Activated CD4-positive, alpha-beta T cell treated with anti-CD3 and anti-CD28 coated beads, Interleukin-10, Interleukin-2, amounts not matched to agents 100 ng/mL and 50 ng/mL, durations not matched to agents 16 hours and 8 hours (primary cell): ENCODE data around the gene MAST4.

Experiments
- DNase-seq: peaks from one replicate; pipeline ENCODE4 v3.0.0-alpha.2; 2020

MAST4 gene

DNA sequence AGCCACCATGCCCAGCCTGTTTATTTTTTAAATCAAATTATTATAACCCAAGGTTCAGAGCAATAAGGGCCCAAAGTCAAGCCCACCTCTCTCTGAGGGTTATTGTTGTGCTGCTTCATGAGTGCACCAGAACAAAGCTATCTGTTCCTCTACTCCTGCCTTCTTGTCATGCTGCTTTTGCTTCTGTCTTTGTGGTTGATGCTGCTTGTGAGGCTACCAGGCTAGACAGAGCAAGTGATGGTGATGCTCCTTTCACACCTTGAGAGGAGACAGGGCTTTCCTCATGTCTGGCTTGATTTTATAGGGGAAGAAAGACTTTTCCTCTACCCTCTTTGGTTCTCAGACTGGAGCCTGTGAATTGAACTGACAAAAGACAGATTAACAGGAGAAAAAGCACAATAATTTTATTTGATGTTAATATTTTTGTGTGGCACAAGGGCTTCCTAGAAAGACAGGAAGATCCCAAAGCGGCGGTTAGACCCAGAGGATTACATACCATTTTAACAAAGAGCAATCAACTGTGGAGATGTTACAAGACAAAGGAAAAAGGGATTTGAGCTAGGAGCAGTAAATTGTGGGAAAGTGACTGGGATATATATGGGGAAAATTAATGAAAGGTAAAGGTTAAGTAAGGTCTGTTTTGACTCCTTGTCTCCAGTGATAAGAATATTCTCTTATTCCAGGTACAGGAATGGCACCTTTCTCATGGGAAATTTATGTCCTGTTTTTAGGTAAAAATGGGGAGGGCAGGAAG, 604.8 kb downstream of the MAST4 start:
- DNase-seq: no peak

DNA sequence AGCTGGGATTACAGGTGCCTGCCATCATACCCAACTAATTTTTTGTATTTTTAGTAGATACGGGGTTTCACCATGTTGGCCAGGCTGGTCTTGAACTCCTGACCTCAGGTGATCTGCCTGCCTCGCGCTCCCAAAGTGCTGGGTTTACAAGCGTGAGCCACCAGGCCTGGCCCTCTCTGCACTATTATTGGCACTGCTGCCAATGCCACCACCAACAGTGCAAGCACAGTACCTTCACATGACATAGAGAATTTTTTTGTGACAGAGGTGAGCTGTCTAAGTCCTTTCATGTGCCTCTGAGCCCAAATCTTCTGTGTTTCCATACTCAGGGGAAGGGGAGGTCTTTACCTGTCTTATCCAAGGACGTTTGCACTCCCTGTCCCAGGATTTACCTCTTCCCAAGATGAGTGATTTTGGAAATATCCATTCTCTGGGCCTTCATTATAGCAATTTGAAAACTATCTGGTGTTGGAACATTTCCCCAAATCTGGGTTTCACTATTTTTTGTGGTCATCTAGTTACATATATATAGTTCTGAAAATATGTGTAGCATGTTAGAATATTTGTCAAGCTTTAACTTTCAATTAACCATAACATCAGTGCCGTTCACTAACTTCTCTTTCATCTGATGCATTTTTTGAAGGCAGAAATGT, 605.8 kb downstream of the MAST4 start:
- no peak for DNase-seq

DNA sequence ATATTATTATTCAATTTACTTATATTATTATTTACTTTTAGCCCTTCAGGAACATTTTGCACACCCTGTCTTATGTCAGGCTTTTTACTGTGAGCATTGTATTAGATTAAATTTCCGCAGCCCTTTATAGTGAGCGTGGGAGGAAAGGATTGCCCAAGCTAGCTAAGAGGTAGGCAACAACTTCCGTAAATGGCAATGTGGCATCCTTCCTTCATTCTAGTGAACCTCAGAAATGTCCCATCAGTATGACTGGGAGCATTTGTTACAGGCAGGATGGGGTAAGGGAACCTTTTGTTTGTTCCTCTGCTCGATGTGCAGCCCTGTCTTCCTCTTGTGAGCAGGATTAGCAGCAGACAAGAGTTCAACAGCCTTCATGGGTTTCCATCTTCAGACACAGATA, 606.6 kb downstream of the MAST4 start:
- no peak for DNase-seq

DNA sequence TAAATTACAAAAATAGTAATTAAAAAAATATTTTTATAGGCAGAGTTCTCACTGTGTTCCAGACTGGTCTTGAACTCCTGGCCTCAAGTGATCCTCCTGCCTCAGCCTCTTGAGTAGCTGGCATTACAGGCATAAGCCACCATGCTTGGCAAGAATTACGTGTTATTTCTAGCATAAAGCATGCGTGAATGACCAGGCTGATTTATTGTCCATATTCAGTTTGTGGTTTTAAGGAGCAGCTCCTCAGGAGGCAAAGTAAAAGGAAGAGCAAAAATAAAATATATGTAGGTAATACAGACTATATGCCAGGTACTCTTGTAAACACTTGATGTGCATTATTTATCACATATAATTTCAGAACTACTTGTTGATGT, 607.5 kb downstream of the MAST4 start:
- DNase-seq: no peak

DNA sequence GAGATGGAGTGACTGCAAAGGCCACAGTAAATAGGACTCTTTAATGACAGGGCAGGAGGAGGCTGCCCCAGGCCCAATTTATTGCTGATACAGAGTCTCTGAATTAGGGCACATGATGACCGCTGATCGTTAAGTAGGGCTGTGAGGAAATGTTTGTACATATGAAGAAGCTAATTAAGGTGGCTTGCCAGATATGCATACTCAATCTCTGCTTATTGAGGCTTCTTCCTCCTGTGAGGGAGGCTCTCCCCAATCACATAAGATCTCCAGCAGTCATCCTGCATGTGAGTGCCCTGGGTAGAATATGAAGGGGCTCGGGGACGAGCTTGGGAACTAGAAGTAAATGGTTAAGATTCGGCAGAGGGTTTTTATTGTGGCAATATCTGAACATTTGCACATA, 608.6 kb downstream of the MAST4 start:
- DNase-seq: no peak

DNA sequence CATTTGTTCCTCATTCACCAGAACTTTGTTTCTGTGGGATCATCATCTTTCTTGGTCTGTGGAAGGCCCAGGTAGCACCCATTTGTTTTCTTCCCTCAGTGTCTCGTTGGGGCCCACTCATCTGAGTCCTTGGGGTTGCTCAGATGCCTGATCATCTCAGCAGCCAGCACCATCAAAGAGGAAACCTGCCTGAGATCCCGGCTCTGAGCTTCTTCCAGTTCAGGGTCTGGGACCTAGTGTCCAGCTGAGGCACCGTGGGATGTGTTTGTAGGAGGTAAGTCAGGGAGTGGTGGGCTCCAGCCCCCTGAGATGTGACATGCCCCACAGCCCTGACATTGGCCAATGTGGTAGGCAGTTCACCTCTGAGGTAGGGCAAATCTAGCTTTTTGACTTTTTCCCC, 609.8 kb downstream of the MAST4 start:
- DNase-seq: no peak

DNA sequence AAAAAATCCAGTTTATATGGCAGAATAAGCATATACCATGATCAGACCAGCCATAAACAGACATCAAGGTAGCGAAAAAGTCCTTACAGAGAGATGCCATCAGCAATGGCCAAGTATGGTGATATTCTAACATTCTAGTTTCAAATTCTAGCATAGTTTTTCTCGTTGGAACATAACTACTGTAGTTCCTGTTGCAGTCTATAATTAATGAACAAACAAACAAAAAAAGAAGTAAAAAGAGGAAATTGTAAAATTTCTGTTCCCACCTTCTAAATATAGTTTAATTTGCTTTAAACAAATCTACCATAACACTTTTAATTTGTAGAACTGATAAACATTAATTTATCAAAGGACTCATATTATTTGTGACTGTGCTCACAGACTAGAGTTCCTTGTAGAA, 610.3 kb downstream of the MAST4 start:
- DNase-seq: no peak

DNA sequence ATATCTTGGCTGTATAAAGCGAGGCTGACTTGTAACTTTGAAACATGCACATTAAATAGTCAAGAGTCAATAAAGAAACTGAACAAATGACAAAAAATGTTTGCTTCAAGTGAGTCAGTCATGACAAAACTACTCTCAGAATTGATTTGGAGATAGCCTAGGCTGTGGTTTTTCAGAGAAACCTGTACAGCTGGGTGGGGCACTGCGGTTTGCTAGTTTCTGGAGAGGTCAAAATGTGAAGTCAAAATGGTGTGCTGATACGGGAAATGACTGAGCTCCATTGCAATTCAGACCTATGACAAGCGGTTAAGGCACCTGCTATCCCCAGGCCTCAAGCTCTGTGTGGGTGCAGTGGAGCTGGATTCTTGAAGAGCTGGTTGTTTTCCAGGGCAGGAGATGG, 610.7 kb downstream of the MAST4 start:
- DNase-seq: peak; percentile 98

DNA sequence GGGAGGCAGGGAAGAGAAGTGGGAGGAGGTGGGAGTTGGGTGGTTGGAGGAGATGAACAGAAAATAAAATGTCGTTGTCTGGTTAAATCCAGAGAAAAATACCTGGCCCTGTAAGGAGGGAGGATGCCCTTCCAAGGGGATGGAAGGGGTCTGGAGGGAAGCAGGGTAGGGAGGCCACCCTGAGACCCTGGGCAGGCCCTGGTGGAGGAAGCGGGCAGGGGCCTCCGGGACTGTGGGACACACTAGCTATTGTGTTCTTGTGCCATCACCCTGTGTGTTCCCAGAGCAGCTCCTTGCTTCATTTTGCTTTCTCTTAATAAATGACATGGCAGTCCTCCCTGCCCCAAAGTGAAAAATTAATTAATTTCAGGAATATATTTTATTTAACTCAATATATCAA, 612.2 kb downstream of the MAST4 start:
- no peak for DNase-seq

DNA sequence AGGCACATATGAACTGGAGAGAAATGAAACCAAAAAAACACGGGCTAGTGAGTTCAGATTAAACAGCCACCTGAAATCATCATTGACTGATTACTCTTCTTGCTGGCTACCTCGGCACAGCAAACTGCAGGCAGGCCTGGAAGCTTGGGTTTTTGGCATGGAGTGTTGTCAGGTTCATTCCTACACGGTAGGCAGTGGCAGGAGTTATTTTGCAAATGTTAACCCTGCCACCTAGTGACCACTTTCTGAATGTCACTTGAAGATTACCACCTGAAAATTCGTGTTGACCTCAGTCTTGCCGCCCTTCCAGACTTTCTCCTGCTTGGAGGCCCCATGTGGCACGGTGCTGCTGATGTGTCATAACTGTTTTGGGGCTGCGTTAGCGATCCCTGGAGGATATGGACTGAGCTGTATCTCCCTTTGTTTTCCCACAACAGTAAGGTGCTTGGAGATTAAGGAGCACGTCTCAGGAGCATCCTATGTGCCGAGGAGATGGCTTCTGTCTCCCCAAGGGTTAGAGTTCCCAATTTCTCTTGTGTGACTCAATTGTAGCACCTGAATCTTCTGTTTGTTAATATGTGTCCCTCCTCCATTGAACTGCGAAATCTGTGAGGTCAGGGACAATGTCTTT, 613.1 kb downstream of the MAST4 start:
- DNase-seq: peak; percentile 84

DNA sequence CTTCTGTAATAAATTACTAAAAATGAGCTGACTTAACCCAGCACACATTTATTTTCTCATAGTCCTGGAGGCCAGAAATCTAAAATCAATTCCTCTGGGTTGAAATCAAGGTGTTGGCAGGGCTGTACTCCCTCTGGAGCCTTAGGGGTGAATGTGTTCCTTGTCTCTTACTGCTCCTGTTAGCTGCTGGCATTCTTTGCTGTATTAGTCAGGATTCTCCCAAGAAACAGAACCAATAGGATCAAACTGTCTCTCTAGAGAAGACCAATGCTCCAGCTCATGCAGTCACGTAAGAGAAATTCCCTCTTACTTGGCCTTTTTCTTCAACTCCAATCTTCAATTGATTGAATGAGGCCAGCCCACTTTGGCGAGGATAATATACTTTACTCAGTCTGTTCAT, 615.7 kb downstream of the MAST4 start:
- DNase-seq: no peak

DNA sequence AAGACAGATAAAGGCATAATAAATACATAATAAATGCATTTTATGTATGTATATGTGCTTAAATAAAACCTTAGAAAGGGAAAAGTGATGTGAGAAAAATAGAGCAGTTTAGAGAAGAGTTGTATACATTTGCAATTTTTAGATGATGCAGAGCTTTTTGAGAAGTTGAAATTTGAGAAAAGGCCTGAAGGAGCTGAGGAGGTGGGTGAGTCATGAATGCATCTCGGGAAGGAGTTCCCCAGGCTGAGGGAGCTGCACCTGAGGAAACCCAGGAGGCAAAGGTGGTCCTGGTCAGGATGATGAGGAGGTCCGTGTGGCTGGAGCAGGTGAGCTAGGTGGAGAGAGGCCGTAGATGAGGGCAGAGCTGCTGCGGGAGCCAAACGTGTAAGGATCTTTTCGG, 617.8 kb downstream of the MAST4 start:
- DNase-seq: no peak

DNA sequence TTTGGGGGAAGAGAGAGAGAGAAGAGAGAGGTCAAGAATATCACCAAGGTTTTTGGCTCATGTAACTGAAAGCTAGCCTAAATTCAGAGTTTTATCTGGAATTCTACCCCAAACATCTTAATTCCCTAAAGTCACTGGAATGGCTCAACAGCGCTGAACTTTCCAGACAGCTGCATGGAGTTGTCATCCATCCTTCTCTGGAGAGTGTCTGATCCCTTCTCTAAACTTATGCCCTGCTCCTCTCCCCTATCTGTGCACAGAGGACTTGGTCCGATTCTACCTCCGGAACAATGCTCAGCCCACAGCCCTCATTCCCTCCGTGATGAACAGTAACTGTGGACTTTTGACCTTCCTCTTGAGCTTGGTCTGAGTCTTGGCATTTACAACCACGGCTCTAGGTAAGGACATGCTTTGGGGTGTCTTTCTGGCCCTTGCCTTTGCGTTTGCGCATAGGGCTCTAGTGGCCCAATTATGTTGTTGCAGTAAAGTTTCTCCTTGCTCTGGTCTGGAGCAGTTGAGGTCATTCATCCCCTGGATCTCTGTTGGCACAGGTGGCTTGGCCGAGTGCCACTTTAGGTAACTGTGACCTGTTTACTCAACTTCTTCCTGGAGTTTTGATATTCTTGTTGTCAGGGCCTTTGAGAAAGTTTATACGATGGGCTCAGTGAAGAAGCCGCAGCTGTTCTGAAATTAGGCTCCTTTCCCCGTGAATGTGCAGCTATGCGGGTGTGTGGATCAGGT, 618.7 kb downstream of the MAST4 start:
- DNase-seq: no peak

DNA sequence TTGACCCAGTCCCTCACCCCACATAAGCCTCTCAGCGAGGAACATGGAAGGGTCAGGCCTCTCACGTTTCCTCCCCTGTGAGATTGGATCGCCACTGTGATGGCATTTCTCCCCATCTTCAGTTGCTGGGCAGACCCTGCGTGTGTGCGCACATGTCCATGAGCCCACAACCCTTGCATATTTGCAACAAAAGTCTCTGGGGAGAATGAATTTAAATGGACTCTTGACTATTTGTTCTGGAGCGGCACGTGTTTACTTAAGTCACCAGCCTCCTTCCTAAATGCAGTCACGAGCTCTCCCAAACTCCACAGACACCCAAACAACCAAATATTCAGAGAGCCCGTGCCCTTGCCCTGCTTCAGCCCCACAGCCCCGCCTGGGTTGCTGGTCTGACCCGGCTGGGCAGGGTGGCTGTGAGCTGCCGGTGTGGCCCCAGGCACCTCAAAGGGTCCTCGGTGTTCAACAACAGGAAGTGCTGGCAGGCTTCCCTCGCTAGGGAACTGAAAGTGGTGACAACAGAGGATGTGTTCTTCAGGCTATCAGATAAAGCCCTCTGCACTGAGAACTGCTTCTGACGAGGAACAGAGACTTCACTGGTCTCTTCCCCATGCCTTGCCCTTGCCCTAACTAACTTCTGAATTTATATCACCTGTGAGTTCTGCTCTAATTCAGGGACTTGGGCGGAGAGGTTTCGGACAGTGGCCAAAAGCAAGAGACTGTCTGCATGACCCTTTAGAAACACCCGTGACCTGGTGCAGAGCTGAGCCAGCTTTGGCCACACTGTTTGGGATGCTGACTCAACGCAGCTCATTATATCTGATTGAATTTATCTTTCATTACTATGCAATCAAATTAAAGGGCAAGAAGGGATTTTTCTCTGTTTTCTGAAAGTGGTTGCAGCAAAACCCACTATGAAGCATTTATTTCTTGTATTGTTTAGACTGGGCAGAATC, 619.6 kb downstream of the MAST4 start:
- DNase-seq: peak; percentile 87

DNA sequence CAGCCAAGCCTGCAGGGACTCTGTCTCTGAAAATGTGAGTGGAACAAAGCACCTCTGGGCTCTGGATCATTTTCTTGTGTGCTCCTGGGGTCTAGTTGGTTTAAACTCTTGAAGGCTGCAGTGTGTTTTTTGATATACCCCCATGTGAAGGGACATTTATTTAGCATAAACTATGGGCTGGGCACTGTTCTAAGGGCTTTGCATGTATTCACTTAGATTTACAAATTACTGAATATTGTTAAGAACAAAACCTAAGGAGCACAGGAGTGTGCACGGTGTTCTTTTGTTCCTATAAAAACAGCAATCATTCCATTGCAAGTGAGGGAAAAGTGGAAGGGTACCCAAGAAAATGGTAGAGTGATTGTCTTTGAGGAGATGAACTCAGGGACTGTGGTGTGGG, 620.4 kb downstream of the MAST4 start:
- no peak for DNase-seq
